Right cardiac atrium (tissue), 5 donors: Measurements from ENCODE around the gene KDM4C. TPM values are rescaled to one million over a fixed set of nuclear protein-coding genes. Genes with fewer than 3 reads are reported as not detected.

Experiments used
- ATAC-seq, 2 donors: fragments of 200-7000 bp; cut with Tn5 transposase; one replicate each; pipeline versions ENCODE4 v1.8.0 to v1.9.1; 2020; ENCODE audit warnings: moderate library complexity in 2 of 2, mild to moderate bottlenecking in 1 of 2
- DNase-seq, 3 donors: peaks; one replicate each; pipeline ENCODE4 v3.0.0-alpha.2; 2020
- H3K27ac ChIP-seq: one replicate; pipeline ENCODE4 v1.5.1; 2013; ENCODE audit warnings: mild to moderate bottlenecking, low read length, control low read depth, moderate library complexity
- H3K27me3 ChIP-seq: one replicate; pipeline ENCODE4 v1.6.1; 2013; ENCODE audit not compliant: control insufficient read depth, insufficient read depth
- H3K4me1 ChIP-seq: one replicate; pipeline ENCODE4 v1.6.1; 2013; ENCODE audit warnings: low read length; ENCODE audit not compliant: control insufficient read depth, insufficient read depth
- H3K4me3 ChIP-seq: one replicate; pipeline ENCODE4 v1.5.1; 2013; ENCODE audit warnings: low read length, control low read depth
- H3K9me3 ChIP-seq: one replicate; pipeline ENCODE4 v1.6.1; 2013; ENCODE audit warnings: low read length; ENCODE audit not compliant: control insufficient read depth
- WGBS: extraction: QIAGEN DNeasy Blood & Tissue Kit; methylation state at CpG from one replicate; pipeline ENCODE4 v1.1.7; 2013; 5-methylcytosine and 5-hydroxymethylcytosine counted together
- intact Hi-C, 4 donors: fragments of 100-400 bp; cut with DNase I; formaldehyde crosslinking; loops; one replicate each; pipeline versions ENCODE4 v1.11.0 to v1.14.0; 2022 to 2023
- polyA plus RNA-seq: library from polyadenylated mRNA; stranded (reverse); fragments of 200-250 nt; gene quantifications from one replicate; pipeline ENCODE4 v1.2.3, GENCODE V29; 2013
- total RNA-seq, 4 donors: library from RNA; stranded (reverse); fragmentation: NEBNext Ultra II Directional; extraction: Animal tissue kit (Norgen Biotek cat#: 25700); gene quantifications; one replicate each; pipeline ENCODE4 v1.2.1, GENCODE V29; 2021
- donor health status: healthy with polysubstance abuse.
- donor health status: DM: no; HTN: yes; CAD: no.
- donor health status: DM: no; HTN: no; CAD: no.
- donor health status: DM: no; HTN: yes; CAD: no; lungs with severe emphysema.
- donor health status: DM: yes; HTN: yes; CAD: no.

KDM4C gene
- total and polyA plus RNA-seq, 5 donors = 6.4 to 20.6 (median 17.1) TPM

- intact Hi-C loops = no loop called here
- H3K4me1 ChIP-seq = peaks cover 7% of the 10 kb centered on the region
- H3K27ac ChIP-seq = no peak overlapping the region
- no peaks in the 10 kb centered on the region for H3K9me3 ChIP-seq
- no peak overlapping the region for H3K4me3 ChIP-seq
- H3K27me3 ChIP-seq = no peaks in the 10 kb centered on the region
- DNase-seq (no peak), ATAC-seq (no peak)
- 97% methylated on average over 2 of the region's 2 CpGs for WGBS
Measured at GRCh38 chr9:7143645-7144200, 385.9 kb downstream of the KDM4C start.

DNA sequence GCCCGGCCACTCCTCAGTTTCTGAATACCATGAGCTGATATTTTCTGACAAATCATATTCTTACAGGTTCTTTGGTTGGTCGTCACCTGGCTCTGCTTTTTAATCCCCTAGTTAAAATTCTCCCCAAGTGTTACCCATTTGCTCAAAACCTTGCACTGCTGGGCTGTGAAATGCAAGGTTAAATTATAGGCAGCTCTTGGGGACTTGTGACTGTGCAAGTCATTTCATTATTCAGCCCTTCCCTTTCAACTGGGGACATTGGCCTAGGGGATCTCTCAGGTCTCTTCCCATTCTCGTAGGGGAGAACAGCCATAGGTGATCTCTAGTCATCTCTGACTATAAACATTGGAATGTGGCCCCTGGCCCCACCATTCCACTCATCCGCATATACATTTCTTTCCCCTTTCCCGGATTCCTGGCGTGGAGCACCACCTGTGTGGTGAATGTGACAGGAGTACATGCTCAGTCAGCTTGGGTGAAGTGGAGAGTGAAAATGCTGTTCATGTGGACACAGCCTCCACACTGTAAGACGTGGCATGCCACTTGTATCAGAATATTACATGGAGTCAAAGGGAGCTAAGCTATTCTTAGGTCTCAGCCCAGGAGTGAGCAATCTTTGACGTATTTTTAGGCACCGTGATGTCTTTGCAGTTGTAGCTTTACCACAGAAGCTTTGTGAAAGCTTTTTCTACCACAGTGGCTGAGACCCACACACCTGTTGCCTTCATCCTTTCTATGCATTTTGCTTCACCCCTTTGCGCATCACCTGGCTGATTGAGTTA, 386.7 kb downstream of the KDM4C start:
- Histone ChIP-seq H3K4me1 (peaks cover 7% of the 10 kb centered on the region), H3K9me3 (no peaks in the 10 kb centered on the region), H3K27ac (peak overlapping the region; percentile 48), H3K4me3 (no peak overlapping the region), H3K27me3 (no peaks in the 10 kb centered on the region)
- peak; percentile 22 to 61 for ATAC-seq
- 84% methylated on average over 10 of the region's 10 CpGs for WGBS
- no peak for DNase-seq
- intact Hi-C loops = no loop called here

DNA sequence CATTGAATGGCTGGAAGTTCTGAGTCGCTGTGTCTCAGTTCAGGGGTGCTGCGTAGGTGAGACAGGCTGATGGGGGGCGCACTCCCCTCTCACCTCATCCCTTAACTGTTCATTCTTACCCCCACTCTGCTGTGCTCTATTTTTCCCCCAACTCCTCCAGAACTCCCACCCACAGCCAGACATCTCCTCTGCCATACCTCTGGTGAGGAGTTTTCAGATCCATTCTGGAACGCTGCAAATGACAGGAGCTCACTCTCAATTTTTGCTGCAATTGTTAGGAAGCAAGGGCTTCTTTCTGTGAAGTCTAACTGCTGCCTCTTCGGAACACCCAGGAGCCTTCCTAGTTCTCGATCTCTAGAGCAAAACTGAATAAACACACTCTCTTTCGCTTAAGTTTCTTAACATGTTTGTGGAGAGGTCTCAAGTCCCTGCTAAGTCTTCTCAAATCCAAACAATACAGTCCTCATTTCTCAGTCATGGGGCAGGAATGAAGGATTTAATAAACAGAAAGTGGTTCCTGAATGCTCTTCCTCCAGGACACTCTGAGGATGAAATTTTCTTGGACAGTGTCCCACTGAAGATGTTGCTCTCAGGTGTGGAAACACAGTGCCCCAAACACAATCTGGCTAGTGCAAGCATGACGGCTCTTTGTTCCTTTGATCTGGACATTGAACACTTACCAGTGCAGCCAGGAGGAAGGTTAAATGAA, 387.7 kb downstream of the KDM4C start:
- DNase-seq (no peak), ATAC-seq (no peak)
- Histone ChIP-seq H3K4me1 (peaks cover 7% of the 10 kb centered on the region), H3K27me3 (no peaks in the 10 kb centered on the region), H3K27ac (no peak overlapping the region), H3K4me3 (no peak overlapping the region), H3K9me3 (no peaks in the 10 kb centered on the region)
- intact Hi-C loops = no loop called here
- 94% methylated on average over 8 of the region's 8 CpGs for WGBS

DNA sequence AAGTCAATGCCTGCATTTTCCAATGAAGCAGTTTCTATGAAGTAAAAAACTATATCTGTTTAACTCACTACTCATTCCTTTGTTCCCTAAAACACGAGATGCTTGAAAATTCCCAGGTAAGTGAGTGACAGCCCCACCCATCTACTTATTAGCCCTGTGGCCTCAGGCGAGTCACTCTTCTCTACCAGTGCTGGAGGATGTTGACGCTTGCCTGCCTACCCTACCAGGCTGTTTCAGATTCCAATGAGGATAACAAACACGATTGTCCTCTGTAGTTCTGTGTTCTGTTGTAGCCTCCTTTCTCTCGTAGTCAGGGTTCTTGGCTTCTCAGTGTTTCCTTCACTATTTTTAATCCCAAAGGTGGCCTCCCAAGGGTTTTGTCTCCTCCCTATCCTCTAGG, 388.8 kb downstream of the KDM4C start:
- intact Hi-C loops = no loop called here
- Histone ChIP-seq H3K4me3 (no peak overlapping the region), H3K4me1 (peaks cover 7% of the 10 kb centered on the region), H3K27ac (peak overlapping the region; percentile 9), H3K27me3 (no peaks in the 10 kb centered on the region), H3K9me3 (no peaks in the 10 kb centered on the region)
- DNase-seq = no peak
- 59% methylated on average over 5 of the region's 5 CpGs for WGBS
- no peak for ATAC-seq

- peak; percentile 83 to 85 for ATAC-seq
- peak; percentile 46 to 88 (median 85) for DNase-seq
- intact Hi-C loops = no loop called here
- WGBS = 60% methylated on average over 14 of the region's 14 CpGs
- Histone ChIP-seq H3K9me3 (no peaks in the 10 kb centered on the region), H3K4me3 (no peak overlapping the region), H3K27me3 (no peaks in the 10 kb centered on the region), H3K27ac (peak overlapping the region; percentile 84), H3K4me1 (peaks cover 7% of the 10 kb centered on the region)
Measured at GRCh38 chr9:7147121-7148090, 389.6 kb downstream of the KDM4C start.

DNA sequence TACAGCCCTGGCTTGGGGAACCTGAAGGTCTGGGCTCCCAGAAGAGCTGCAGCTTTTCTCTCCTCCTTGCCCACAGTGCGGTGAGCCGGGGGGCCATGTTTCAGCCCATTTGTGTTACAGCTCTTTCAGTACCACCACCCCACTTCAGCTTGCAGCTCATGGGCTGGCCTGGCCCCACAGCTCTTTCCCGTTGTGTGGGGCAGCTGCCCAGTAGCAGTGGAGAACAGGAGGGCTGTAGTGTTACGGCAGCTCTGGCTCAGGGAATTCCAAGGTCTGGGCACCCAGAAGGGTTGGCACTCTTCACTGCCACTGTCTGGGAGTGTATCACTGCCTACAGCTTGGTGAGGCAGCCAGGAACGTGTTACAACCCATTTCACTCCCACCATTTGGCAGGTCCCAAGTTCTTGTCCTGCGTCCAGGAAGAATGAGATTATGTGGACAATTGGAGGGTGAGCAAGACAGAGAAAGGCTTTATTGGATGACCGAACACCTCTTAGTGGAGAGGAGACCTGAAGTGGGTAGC, 390.5 kb downstream of the KDM4C start:
- Histone ChIP-seq H3K27ac (peak overlapping the region; percentile 40), H3K4me3 (no peak overlapping the region), H3K27me3 (no peaks in the 10 kb centered on the region), H3K4me1 (peaks cover 7% of the 10 kb centered on the region), H3K9me3 (no peaks in the 10 kb centered on the region)
- no peak for DNase-seq
- WGBS = 78% methylated on average over 7 of the region's 7 CpGs
- intact Hi-C loops = no loop called here
- peak; percentile 4 to 5 for ATAC-seq

DNA sequence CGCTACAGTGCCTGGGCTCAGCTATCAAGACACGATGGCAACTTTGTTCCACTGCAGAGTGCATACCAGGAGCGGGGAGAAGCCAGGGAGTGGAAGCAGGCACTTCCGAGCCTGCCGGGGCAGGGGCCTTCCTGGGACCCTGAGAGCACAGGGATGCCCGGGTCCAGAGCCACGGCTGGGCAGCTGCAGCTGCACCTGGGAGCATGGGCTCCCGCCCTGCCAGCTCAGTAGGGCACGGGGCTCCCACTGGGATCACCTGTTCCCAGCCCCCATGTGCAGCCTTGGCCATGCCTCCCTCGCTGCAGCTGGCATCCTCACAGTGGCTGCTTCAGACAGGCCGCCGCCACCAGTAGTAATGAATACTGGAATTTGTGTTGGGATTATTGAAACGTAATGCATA, 391.5 kb downstream of the KDM4C start:
- 96% methylated on average over 13 of the region's 13 CpGs for WGBS
- no peak overlapping the region for H3K4me3 ChIP-seq
- peaks cover 12% of the 10 kb centered on the region for H3K4me1 ChIP-seq
- DNase-seq = peak in 1 of 3 donors; percentile 41
- H3K27ac ChIP-seq = no peak overlapping the region
- no peaks in the 10 kb centered on the region for H3K9me3 ChIP-seq
- intact Hi-C loops = no loop called here
- ATAC-seq = no peak
- H3K27me3 ChIP-seq = no peaks in the 10 kb centered on the region

DNA sequence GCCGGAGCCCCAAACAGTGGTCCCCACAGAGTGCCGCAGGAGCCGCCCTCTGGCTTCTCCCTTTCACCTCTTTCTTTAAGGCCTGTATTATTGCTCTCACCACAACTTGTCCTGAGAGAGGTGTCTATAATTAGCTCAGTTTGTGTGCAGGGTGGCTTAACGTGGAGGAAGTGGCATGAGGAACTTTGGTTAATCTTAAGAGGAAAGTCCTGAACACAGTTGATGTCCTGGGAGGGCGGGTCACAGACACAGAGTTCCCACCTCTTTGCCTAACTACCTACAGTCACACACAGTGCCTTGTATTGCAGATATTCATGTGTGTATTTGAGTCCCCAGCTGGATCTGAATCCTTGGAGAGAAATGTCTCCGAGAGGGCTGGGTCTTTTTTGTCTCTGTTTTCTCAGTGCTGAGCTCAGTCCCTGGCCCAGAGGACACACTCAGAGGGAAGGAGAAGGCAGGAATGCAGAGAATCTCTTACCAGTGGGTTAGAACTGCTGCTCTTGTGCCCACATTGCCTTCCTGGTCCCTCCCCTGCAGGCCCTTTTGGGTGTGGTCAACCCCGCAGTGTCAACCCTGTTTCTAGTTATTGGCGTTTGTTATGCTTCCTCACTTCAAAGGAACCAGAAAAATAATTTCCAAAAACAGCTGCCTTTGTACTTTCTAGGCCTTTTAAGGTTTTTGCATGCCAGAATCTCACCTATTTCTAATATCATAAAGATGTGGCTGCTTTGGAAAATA, 392.5 kb downstream of the KDM4C start:
- no peak overlapping the region for H3K4me3 ChIP-seq
- H3K27me3 ChIP-seq = no peaks in the 10 kb centered on the region
- ATAC-seq = no peak
- H3K27ac ChIP-seq = no peak overlapping the region
- H3K4me1 ChIP-seq = peaks cover 5% of the 10 kb centered on the region
- no peak for DNase-seq
- H3K9me3 ChIP-seq = no peaks in the 10 kb centered on the region
- intact Hi-C loops = no loop called here
- 78% methylated on average over 8 of the region's 8 CpGs for WGBS

- Histone ChIP-seq H3K27me3 (no peaks in the 10 kb centered on the region), H3K4me3 (no peak overlapping the region), H3K9me3 (no peaks in the 10 kb centered on the region), H3K27ac (no peak overlapping the region), H3K4me1 (peaks cover 5% of the 10 kb centered on the region)
- intact Hi-C loops = no loop called here
- ATAC-seq = peak in 1 of 2 donors; percentile 13
- DNase-seq = no peak
- WGBS = 82% methylated on average over 4 of the region's 4 CpGs
Measured at GRCh38 chr9:7153134-7153533, 395.4 kb downstream of the KDM4C start.

GRCh38 chr9:7153566-7153965, 395.8 kb downstream of the KDM4C start:
- intact Hi-C loops = no loop called here
- Histone ChIP-seq H3K4me1 (peaks cover 5% of the 10 kb centered on the region), H3K4me3 (no peak overlapping the region), H3K27me3 (no peaks in the 10 kb centered on the region), H3K9me3 (no peaks in the 10 kb centered on the region), H3K27ac (no peak overlapping the region)
- peak; percentile 49 to 53 for ATAC-seq
- no peak for DNase-seq
- WGBS = 27% methylated on average over 1 of the region's 1 CpG
